ENCODE data around the gene POMT1. TPM values are rescaled to one million over a fixed set of nuclear protein-coding genes. Genes with fewer than 3 reads are reported as not detected.
A peak's percentile ranks its signal among the peaks of the same experiment; 100 is the strongest.

POMT1 gene
- total RNA-seq, 2 donors from 2014 or later: 22.1 to 34.6 TPM

DNA sequence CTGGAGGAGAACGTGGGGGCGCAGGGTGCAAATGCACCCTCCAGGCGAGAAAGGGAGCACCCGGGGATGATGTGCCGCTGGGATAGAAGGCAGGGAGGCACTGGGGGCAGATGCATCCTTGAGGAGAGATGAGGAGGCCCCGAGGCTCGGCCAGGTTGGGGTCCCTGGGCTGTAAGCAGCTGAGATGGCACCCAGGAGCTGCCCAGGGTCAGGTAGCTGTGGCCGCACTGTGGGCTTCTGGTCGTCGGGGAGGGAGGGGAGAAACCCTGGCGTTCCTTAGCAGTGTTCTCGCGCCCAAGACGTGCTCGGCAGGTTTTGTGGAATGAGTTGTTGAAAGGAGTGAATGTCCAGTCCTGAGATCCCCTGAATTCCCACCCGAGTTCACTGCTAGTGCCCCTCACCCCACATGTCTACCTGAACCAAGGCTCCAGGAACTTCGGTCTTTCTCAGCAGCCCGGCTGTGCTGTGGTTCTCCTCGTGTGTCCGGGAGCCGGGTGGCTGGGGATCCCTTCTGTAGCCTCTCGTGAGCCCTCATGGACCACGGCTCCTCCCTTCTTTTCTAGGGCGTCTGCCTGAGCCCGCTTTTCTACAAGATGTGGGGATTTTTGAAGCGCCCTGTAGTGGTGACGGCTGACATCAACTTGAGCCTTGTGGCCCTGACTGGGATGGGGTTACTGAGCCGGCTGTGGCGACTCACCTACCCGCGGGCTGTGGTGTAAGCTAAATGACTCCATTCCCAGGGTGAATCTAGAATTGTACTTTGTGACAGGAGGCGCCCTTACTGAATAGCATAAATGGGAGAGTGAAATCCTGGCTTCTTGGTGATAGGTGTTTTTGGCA is 1.1 kb downstream of the POMT1 start:
- intact Hi-C loops (cut with DNase I): no loop called here
- H3K27ac ChIP-seq: peak overlapping the region in 1 of 4 donors; percentile 70
- H3K4me1 ChIP-seq: peaks cover 32% of the 10 kb centered on the region
- peak in 1 of 4 donors; percentile 8 for DNase-seq
- TF ChIP-seq POLR2A (IDR thresholded peaks at IDR 0.05): no peak
- TF ChIP-seq, protein P1, sequence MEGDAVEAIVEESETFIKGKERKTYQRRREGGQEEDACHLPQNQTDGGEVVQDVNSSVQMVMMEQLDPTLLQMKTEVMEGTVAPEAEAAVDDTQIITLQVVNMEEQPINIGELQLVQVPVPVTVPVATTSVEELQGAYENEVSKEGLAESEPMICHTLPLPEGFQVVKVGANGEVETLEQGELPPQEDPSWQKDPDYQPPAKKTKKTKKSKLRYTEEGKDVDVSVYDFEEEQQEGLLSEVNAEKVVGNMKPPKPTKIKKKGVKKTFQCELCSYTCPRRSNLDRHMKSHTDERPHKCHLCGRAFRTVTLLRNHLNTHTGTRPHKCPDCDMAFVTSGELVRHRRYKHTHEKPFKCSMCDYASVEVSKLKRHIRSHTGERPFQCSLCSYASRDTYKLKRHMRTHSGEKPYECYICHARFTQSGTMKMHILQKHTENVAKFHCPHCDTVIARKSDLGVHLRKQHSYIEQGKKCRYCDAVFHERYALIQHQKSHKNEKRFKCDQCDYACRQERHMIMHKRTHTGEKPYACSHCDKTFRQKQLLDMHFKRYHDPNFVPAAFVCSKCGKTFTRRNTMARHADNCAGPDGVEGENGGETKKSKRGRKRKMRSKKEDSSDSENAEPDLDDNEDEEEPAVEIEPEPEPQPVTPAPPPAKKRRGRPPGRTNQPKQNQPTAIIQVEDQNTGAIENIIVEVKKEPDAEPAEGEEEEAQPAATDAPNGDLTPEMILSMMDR (IDR thresholded peaks at IDR 0.05): peak in 1 of 7 experiments; percentile 6
- H3K9me3 ChIP-seq: no peaks in the 10 kb centered on the region
- H3K36me3 ChIP-seq (replicated peaks in 1 of 2; ENCODE audit: insufficient read depth in 1 of 2, low read depth in 2 of 2): peaks cover 0 to 3% of the 10 kb centered on the region in 2 donors
- peak overlapping the region; percentile 94 to 99 for H3K4me3 ChIP-seq
- 15 to 17% methylated on average over 13 to 32 of the region's 32 CpGs for whole genome bisulfite sequencing, 2 donors
- no peak for ATAC-seq
- no peaks in the 10 kb centered on the region for H3K27me3 ChIP-seq

GRCh38 chr9:131505012-131505411 is 2.3 kb downstream of the POMT1 start:
- TF ChIP-seq, protein P1 (IDR thresholded peaks at IDR 0.05): no peak
- TF ChIP-seq POLR2A (IDR thresholded peaks at IDR 0.05): no peak
- DNase-seq: no peak
- Histone ChIP-seq H3K4me3 (no peak overlapping the region), H3K9me3 (no peaks in the 10 kb centered on the region), H3K4me1 (peaks cover 32% of the 10 kb centered on the region), H3K36me3 (replicated peaks in 1 of 2; ENCODE audit: insufficient read depth in 1 of 2, low read depth in 2 of 2) (peaks cover 0 to 6% of the 10 kb centered on the region in 2 donors), H3K27me3 (no peaks in the 10 kb centered on the region), H3K27ac (no peak overlapping the region)
- intact Hi-C loops (cut with DNase I): no loop called here
- WGBS, 2 donors: 89% methylated on average over 8 of the region's 8 CpGs
- ATAC-seq: no peak

GRCh38 chr9:131511416-131511815 is 8.7 kb downstream of the POMT1 start:
- no peak overlapping the region for H3K27ac ChIP-seq
- WGBS, 2 donors: 57 to 76% methylated on average over 7 of the region's 7 CpGs
- H3K27me3 ChIP-seq: no peaks in the 10 kb centered on the region
- TF ChIP-seq, protein P1 (IDR thresholded peaks at IDR 0.05): no peak
- no peak for TF ChIP-seq POLR2A (IDR thresholded peaks at IDR 0.05)
- H3K9me3 ChIP-seq: no peaks in the 10 kb centered on the region
- intact Hi-C loops (cut with DNase I): no loop called here
- ATAC-seq (no peak), DNase-seq (no peak)
- H3K4me3 ChIP-seq: no peak overlapping the region
- no peaks in the 10 kb centered on the region for H3K4me1 ChIP-seq
- peaks cover 0 to 25% of the 10 kb centered on the region in 2 donors for H3K36me3 ChIP-seq (replicated peaks in 1 of 2; ENCODE audit: insufficient read depth in 1 of 2, low read depth in 2 of 2)

- TF ChIP-seq, protein P1 (IDR thresholded peaks at IDR 0.05): no peak
- TF ChIP-seq POLR2A (IDR thresholded peaks at IDR 0.05): no peak
- ATAC-seq (no peak), DNase-seq (no peak)
- 76 to 87% methylated on average over 5 to 6 of the region's 6 CpGs for WGBS, 2 donors
- H3K9me3 ChIP-seq: no peaks in the 10 kb centered on the region
- H3K36me3 ChIP-seq (replicated peaks in 1 of 2; ENCODE audit: insufficient read depth in 1 of 2, low read depth in 2 of 2): peaks cover 0 to 25% of the 10 kb centered on the region in 2 donors
- H3K27me3 ChIP-seq: no peaks in the 10 kb centered on the region
- H3K4me1 ChIP-seq: no peaks in the 10 kb centered on the region
- intact Hi-C loops (cut with DNase I): no loop called here
- no peak overlapping the region for H3K27ac ChIP-seq
- H3K4me3 ChIP-seq: no peak overlapping the region
These were observed 9.2 kb downstream of the POMT1 start for GRCh38 chr9:131511880-131512279.

All from body of pancreas (tissue), 4 donors.